DMS114 treated with DMSO at 0.1 percent for 48 hours (cell line): ENCODE data around the gene DNAH3.
"Not testable (repeated sequence)": the region's sequence is repeated elsewhere in the genome, so short reads cannot be mapped to it uniquely, and the experiment has no call there.

ENCODE experiments used
- DNase-seq: peaks from one replicate; lab custom pipeline; 2025; ENCODE audit not compliant: unreplicated experiment; lab: John Stamatoyannopoulos, UW

DNAH3 gene

GRCh38 chr16:20948444-20948843, 202.2 kb downstream of the DNAH3 start:
- DNase-seq, result no peak

- no peak for DNase-seq
These were observed 204.5 kb downstream of the DNAH3 start for GRCh38 chr16:20946015-20946629.

- DNase-seq, result not testable (repeated sequence)
These were observed 205.1 kb downstream of the DNAH3 start for GRCh38 chr16:20945575-20945875.

GRCh38 chr16:20944861-20945574, 205.6 kb downstream of the DNAH3 start:
- no peak for DNase-seq

GRCh38 chr16:20942256-20942655, 208.4 kb downstream of the DNAH3 start:
- DNase-seq, result no peak

- no peak for DNase-seq
These were observed 209.1 kb downstream of the DNAH3 start for GRCh38 chr16:20941636-20941926.

GRCh38 chr16:20940871-20941635, 209.6 kb downstream of the DNAH3 start:
- no peak for DNase-seq

GRCh38 chr16:20939611-20940010, 211.0 kb downstream of the DNAH3 start:
- DNase-seq, result no peak

GRCh38 chr16:20938426-20938825, 212.2 kb downstream of the DNAH3 start:
- DNase-seq, result no peak

GRCh38 chr16:20937736-20938135, 212.9 kb downstream of the DNAH3 start:
- DNase-seq, result no peak

GRCh38 chr16:20933589-20933988, 217.1 kb downstream of the DNAH3 start:
- no peak for DNase-seq

GRCh38 chr16:20931066-20931600, 219.5 kb downstream of the DNAH3 start:
- no peak for DNase-seq

GRCh38 chr16:20930365-20930690, 220.3 kb downstream of the DNAH3 start:
- no peak for DNase-seq

GRCh38 chr16:20929676-20930364, 220.8 kb downstream of the DNAH3 start:
- not testable (repeated sequence) for DNase-seq

GRCh38 chr16:20928774-20929411, 221.8 kb downstream of the DNAH3 start:
- no peak for DNase-seq

GRCh38 chr16:20925751-20926150, 224.9 kb downstream of the DNAH3 start:
- DNase-seq, result no peak

GRCh38 chr16:20923876-20924275, 226.8 kb downstream of the DNAH3 start:
- no peak for DNase-seq

GRCh38 chr16:20920799-20921198, 229.8 kb downstream of the DNAH3 start:
- no peak for DNase-seq

- no peak for DNase-seq
These were observed 230.6 kb downstream of the DNAH3 start for GRCh38 chr16:20920091-20920490.

- DNase-seq, result no peak
These were observed 232.0 kb downstream of the DNAH3 start for GRCh38 chr16:20918486-20919239.

- no peak for DNase-seq
These were observed 233.7 kb downstream of the DNAH3 start for GRCh38 chr16:20916942-20917341.
